Measurements from ENCODE around the gene PHKB.

GRCh38 chr16:47431960-47432359, 29.2 kb upstream of the PHKB start:
- TF ChIP-seq CTCF (IDR thresholded peaks at IDR 0.05; ENCODE audit: insufficient read depth, low read length) = no peak
- TF ChIP-seq REST (IDR thresholded peaks at IDR 0.05; ENCODE audit: insufficient replicate concordance, low read depth) = no peak
- no peak for TF ChIP-seq GABPA (IDR thresholded peaks at IDR 0.05; ENCODE audit: low read depth)
- TF ChIP-seq POLR2AphosphoS5 (IDR thresholded peaks at IDR 0.05; ENCODE audit: low read depth) = no peak
